K562 (cell line): ENCODE results near the gene DHX35. TPM values are rescaled to one million over a fixed set of nuclear protein-coding genes. Genes with fewer than 3 reads are reported as not detected.

Source experiments
- ATAC-seq: fragments of 200-7000 bp; cut with Tn5 transposase; 3 replicates; pipeline ENCODE4 v1.9.1; 2020; ENCODE audit warnings: moderate library complexity
- BruUV-seq: library from RNA; stranded (reverse); fragments of 400-500 nt; replicated peaks from 2 replicates; lab custom pipeline; 2021; lab: Mats Ljungman, UMichigan
- CTCF ChIA-PET: fragments of 300-600 bp; formaldehyde crosslinking; extraction: SDS; loops from one replicate; lab custom pipeline; 2021; ENCODE audit warnings: low intra/inter-chr PET ratio; lab: Yijun Ruan, JAX
- POLR2A ChIA-PET: fragments of 300-600, 350-650 bp; sonication (Branson Sonifier 250); formaldehyde crosslinking; extraction: SDS; loops from one replicate; lab custom pipeline; 2021; ENCODE audit warnings: antibody characterized with exemption, inconsistent platforms; lab: Yijun Ruan, JAX
- DNase-seq, 4 experiments: peaks; one replicate each; pipeline versions ENCODE4 v3.0.0 to v3.0.0-alpha.2; 2011 to 2018; ENCODE audit warnings: low spot score in 3 of 4, mixed read lengths in 3 of 4; ENCODE audit errors: extremely low read depth in 1 of 4
- FAIRE-seq: peaks from 2 replicates; lab custom pipeline; 2011; peaks lifted over from hg19 to GRCh38; lab: Jason Lieb, UNC
- H2AFZ ChIP-seq: 2 replicates; pipeline ENCODE4 v1.6.0; 2011; ENCODE audit warnings: low read depth, low read length, control low read depth, inconsistent platforms
- H3K27ac ChIP-seq: fragments of 200-600 bp; 3 replicates; pipeline ENCODE4 v1.8.0; 2011; ENCODE audit warnings: low read depth, mild to moderate bottlenecking, control low read depth, inconsistent platforms, low read length, moderate library complexity, mixed read lengths; ENCODE audit errors: extremely low read depth
- H3K27me3 ChIP-seq, 2 experiments: fragments of 300-600 bp in 1 of 2; 2 replicates in 1 of 2; 3 replicates in 1 of 2; pipeline versions ENCODE4 v1.6.0 to v1.8.0; 2011; ENCODE audit warnings: inconsistent platforms in 2 of 2, low read length in 2 of 2, mild to moderate bottlenecking in 1 of 2, mixed read lengths in 1 of 2, moderate library complexity in 1 of 2; ENCODE audit not compliant: control insufficient read depth in 2 of 2, insufficient read depth in 2 of 2
- H3K36me3 ChIP-seq: fragments of 300-600 bp; 3 replicates; pipeline ENCODE4 v1.8.0; 2011; ENCODE audit warnings: mild to moderate bottlenecking, low read length, inconsistent platforms; ENCODE audit not compliant: control insufficient read depth, insufficient read depth
- H3K4me1 ChIP-seq, 2 experiments: fragments of 200-600 bp in 1 of 2; replicated peaks in 1 of 2; 2 replicates in 1 of 2; 3 replicates in 1 of 2; pipeline versions ENCODE4 v1.5.1 to v1.8.0; 2011; ENCODE audit warnings: inconsistent platforms in 2 of 2, low read length in 2 of 2, mild to moderate bottlenecking in 1 of 2, mixed read lengths in 1 of 2, moderate library complexity in 1 of 2; ENCODE audit not compliant: control insufficient read depth in 2 of 2, insufficient read depth in 2 of 2
- H3K4me2 ChIP-seq: 2 replicates; pipeline ENCODE4 v1.6.1; 2011; ENCODE audit warnings: low read length, control low read depth, inconsistent platforms, mixed read lengths; ENCODE audit not compliant: insufficient read depth
- H3K4me3 ChIP-seq: fragments of 200-600 bp; sonication (generic), shearing (Covaris generic); 2 replicates; pipeline ENCODE4 v1.5.1; 2016; ENCODE audit warnings: control low read depth, inconsistent platforms
- H3K79me2 ChIP-seq: fragments of 200-600 bp; 3 replicates; pipeline ENCODE4 v1.8.0; 2011; ENCODE audit warnings: low read length, inconsistent platforms; ENCODE audit not compliant: control insufficient read depth, insufficient read depth
- H3K9ac ChIP-seq, 2 experiments: 2 replicates each; pipeline versions ENCODE4 v1.6.0 to v1.6.1; 2011; ENCODE audit warnings: low read depth in 2 of 2, low read length in 2 of 2, control low read depth in 1 of 2, inconsistent platforms in 1 of 2, mild to moderate bottlenecking in 1 of 2, mixed read lengths in 1 of 2; ENCODE audit not compliant: insufficient read depth in 1 of 2
- H3K9me1 ChIP-seq: one replicate; pipeline ENCODE4 v1.6.0; 2011; ENCODE audit warnings: inconsistent platforms, mild to moderate bottlenecking, low read length, moderate library complexity; ENCODE audit not compliant: control insufficient read depth, insufficient read depth
- H3K9me3 ChIP-seq: replicated peaks from 2 replicates; pipeline ENCODE4 v1.5.1; 2011; ENCODE audit warnings: low read depth, low read length, inconsistent platforms; ENCODE audit not compliant: control insufficient read depth, insufficient read depth
- H4K20me1 ChIP-seq: replicated peaks from 2 replicates; pipeline ENCODE4 v1.6.1; 2011; ENCODE audit warnings: low read length, inconsistent platforms, mixed read lengths; ENCODE audit not compliant: control insufficient read depth, insufficient read depth
- CTCF ChIP-seq, 3 experiments: IDR thresholded peaks in 2 of 3; conservative IDR thresholded peaks in 1 of 3; 2 replicates each; pipeline ENCODE4 v1.5.1; 2011 to 2012; ENCODE audit warnings: low read length in 3 of 3, mild to moderate bottlenecking in 3 of 3, control low read depth in 2 of 3, improper control_type of control experiment in 1 of 3, inconsistent platforms in 1 of 3, low read depth in 1 of 3, mixed read lengths in 1 of 3, moderate library complexity in 1 of 3; ENCODE audit not compliant: insufficient read depth in 2 of 3
- RFX1 ChIP-seq: fragments of 450-650 bp; IDR thresholded peaks from 2 replicates; pipeline ENCODE4 v1.6.1; 2016; ENCODE audit warnings: mild to moderate bottlenecking, moderate library complexity
- RHOXF2B ChIP-seq: fragments of 250-450 bp; sonication (Bioruptor Pico); conservative IDR thresholded peaks from 2 replicates; pipeline ENCODE4 v1.5.1; 2021
- U2AF2 ChIP-seq: fragments of 200-400 bp; formaldehyde crosslinking; optimal IDR thresholded peaks from 2 replicates; pipeline ENCODE3; 2017; ENCODE audit warnings: low read depth, mild to moderate bottlenecking, low read length
- ZSCAN32 ChIP-seq: fragments of 450-650 bp; formaldehyde crosslinking; IDR thresholded peaks from 2 replicates; pipeline ENCODE4 v1.4.0; 2020; ENCODE audit warnings: mild to moderate bottlenecking, moderate library complexity
- WGBS: fragments of 100-300 bp; shearing (Covaris generic); methylation state at CpG from one replicate; pipeline ENCODE4 v1.1.6; 2016; ENCODE audit warnings: low coverage, mixed read lengths; ENCODE audit not compliant: insufficient coverage; ENCODE audit errors: missing lambda C conversion rate; 5-methylcytosine and 5-hydroxymethylcytosine counted together
- in situ Hi-C: fragments of 300-500 bp; cut with MboI; formaldehyde crosslinking; loops from 4 replicates; pipeline ENCODE4 v1.15.0; 2018; ENCODE audit warnings: inconsistent platforms, mixed read lengths
- intact Hi-C: fragments of 100-400 bp; cut with micrococcal nuclease; formaldehyde crosslinking; loops from 2 replicates; pipeline ENCODE4 v1.14.2; 2022
- polyA plus RNA-seq, 8 experiments: library from polyadenylated mRNA; depleted of rRNA in 4 of 8; stranded (reverse) in 5 of 8; unstranded in 3 of 8; fragments of >200 nt; fragmentation: Nextera tagmentation in 2 of 8; fragmentation: Illumina TruSeq in 1 of 8; extraction: Ambion mirVana in 2 of 8; extraction: Trizol in 1 of 8; gene quantifications; 2 replicates each; pipeline versions ENCODE4 v1.2.1 to v1.2.3, GENCODE V29; 2011 to 2014; ENCODE audit warnings: inconsistent platforms in 1 of 8, missing spikeins in 1 of 8
- total RNA-seq, 7 experiments: library from RNA; depleted of rRNA in 6 of 7; stranded (reverse); fragments of >200 nt in 6 of 7; fragmentation: Illumina TruSeq in 2 of 7; extraction: Trizol in 2 of 7; gene quantifications; 2 replicates each; pipeline versions ENCODE4 v1.2.1 to v1.2.3, GENCODE V29; 2011 to 2021; ENCODE audit warnings: low replicate concordance in 1 of 7

DHX35 gene
- total and polyA plus RNA-seq, 9 of the 15 experiments (the other 6 are each of a cell fraction or from before 2014, with no cell fraction given), result 6.5 to 25.6 (median 16.9) TPM

- TF ChIP-seq RHOXF2B (CRISPR knock-in tag) (no peak), U2AF2 (no peak), ZSCAN32 (no peak), CTCF (IDR thresholded peaks at IDR 0.05 in 2 of 3, conservative IDR thresholded peaks at IDR 0.05 in 1 of 3; ENCODE audit: insufficient read depth in 2 of 3, low read depth in 1 of 3, low read length in 3 of 3) (peak; percentile 26 to 44 (median 35); a peak in 4 of 6 replicates), RFX1 (peak; percentile 74)
- no peaks in the 10 kb centered on the region; a peak in 1 of 5 replicates for H3K4me1 ChIP-seq
- H3K9me1 ChIP-seq, result no peaks in the 10 kb centered on the region
- no peaks in the 10 kb centered on the region for H3K36me3 ChIP-seq
- no peaks in the 10 kb centered on the region for H3K79me2 ChIP-seq
- H3K4me2 ChIP-seq, result no peak overlapping the region
- no peaks in the 10 kb centered on the region for H4K20me1 ChIP-seq
- POLR2A ChIA-PET, result interaction anchor here (1.4 kb wide), 1 partner anchor 11 kb away, joined by 4 read pairs; no protein-coding TSS in a partner anchor
- no peak overlapping the region for H3K9ac ChIP-seq
- no peak overlapping the region for H3K4me3 ChIP-seq
- H3K9me3 ChIP-seq, result no peaks in the 10 kb centered on the region; the same call in 1 of the 2 replicates
- WGBS, result 10% methylated on average over 12 of the region's 14 CpGs
- intact Hi-C loops (no loop called here), in situ Hi-C loops (no loop called here)
- DNase-seq, result peak; percentile 32 to 44 (median 39)
- peaks cover 5 to 33% of the 10 kb centered on the region in 2 experiments; a peak in 3 of 5 replicates for H3K27me3 ChIP-seq
- peak; percentile 80 for ATAC-seq
- FAIRE-seq, result no peak
- BruUV-seq, result no TSS peak
- H2AFZ ChIP-seq, result no peak overlapping the region
- no peak overlapping the region for H3K27ac ChIP-seq
- CTCF ChIA-PET, result interaction anchor here (0.7 kb wide), 1 partner anchor 929 kb away, joined by 5 read pairs; no protein-coding TSS in a partner anchor
Measured at GRCh38 chr20:39066471-39067242, 104.5 kb downstream of the DHX35 start.
